H9 (cell line): ENCODE data around the gene HIPK2. TPM values are rescaled to one million over a fixed set of nuclear protein-coding genes. Genes with fewer than 3 reads are reported as not detected.
A peak's percentile ranks its signal among the peaks of the same experiment; 100 is the strongest.

ENCODE experiments used
- DNase-seq: peaks from one replicate; pipeline ENCODE4 v3.0.0-alpha.2; 2017
- H2AFZ ChIP-seq: one replicate; pipeline ENCODE4 v1.6.1; 2013; ENCODE audit warnings: mild to moderate bottlenecking, low read length, control low read depth, moderate library complexity
- H2AK5ac ChIP-seq: 2 replicates; pipeline ENCODE4 v1.6.1; 2013; ENCODE audit warnings: low read length, control low read depth, mixed read lengths; ENCODE audit not compliant: insufficient read length
- H2BK120ac ChIP-seq: one replicate; pipeline ENCODE4 v1.6.1; 2013; ENCODE audit warnings: low read depth, mild to moderate bottlenecking, low read length, control low read depth, inconsistent platforms; ENCODE audit not compliant: poor library complexity, severe bottlenecking
- H2BK12ac ChIP-seq: 2 replicates; pipeline ENCODE4 v1.6.1; 2013; ENCODE audit warnings: low read length, control low read depth, mixed read lengths, low read depth; ENCODE audit not compliant: insufficient read length
- H2BK15ac ChIP-seq: 2 replicates; pipeline ENCODE4 v1.6.1; 2013; ENCODE audit warnings: low read depth, low read length, control low read depth
- H2BK20ac ChIP-seq: one replicate; pipeline ENCODE4 v1.6.1; 2013; ENCODE audit warnings: low read depth, mild to moderate bottlenecking, low read length, control low read depth, inconsistent platforms; ENCODE audit not compliant: poor library complexity, severe bottlenecking
- H2BK5ac ChIP-seq: 2 replicates; pipeline ENCODE4 v1.6.1; 2013; ENCODE audit warnings: low read length, control low read depth, mixed read lengths; ENCODE audit not compliant: insufficient read length
- H3K14ac ChIP-seq: 2 replicates; pipeline ENCODE4 v1.6.1; 2013; ENCODE audit warnings: low read length, control low read depth; ENCODE audit not compliant: insufficient read depth
- H3K18ac ChIP-seq: 2 replicates; pipeline ENCODE4 v1.6.1; 2013; ENCODE audit warnings: low read depth, mild to moderate bottlenecking, mixed read lengths, low read length, control low read depth; ENCODE audit not compliant: insufficient read length
- H3K23ac ChIP-seq: 2 replicates; pipeline ENCODE4 v1.6.1; 2013; ENCODE audit warnings: low read length, control low read depth, mixed read lengths, low read depth; ENCODE audit not compliant: insufficient read length
- H3K23me2 ChIP-seq: 2 replicates; pipeline ENCODE4 v1.6.1; 2013; ENCODE audit warnings: low read depth, mild to moderate bottlenecking, mixed read lengths, low read length, control low read depth; ENCODE audit not compliant: insufficient read length, poor library complexity, severe bottlenecking
- H3K27ac ChIP-seq: 2 replicates; pipeline ENCODE4 v1.5.1; 2013; ENCODE audit warnings: low read length, control low read depth, mixed read lengths, low read depth; ENCODE audit not compliant: insufficient read length
- H3K27me3 ChIP-seq: 2 replicates; pipeline ENCODE4 v1.6.1; 2013; ENCODE audit warnings: low read length, control low read depth, inconsistent platforms; ENCODE audit not compliant: insufficient read depth
- H3K4ac ChIP-seq: 2 replicates; pipeline ENCODE4 v1.6.1; 2013; ENCODE audit warnings: low read depth, mild to moderate bottlenecking, control low read depth, inconsistent platforms, low read length, moderate library complexity
- H3K4me1 ChIP-seq: 2 replicates; pipeline ENCODE4 v1.6.1; 2013; ENCODE audit warnings: low read length, control low read depth, inconsistent platforms; ENCODE audit not compliant: insufficient read depth
- H3K4me2 ChIP-seq: 2 replicates; pipeline ENCODE4 v1.6.1; 2013; ENCODE audit warnings: low read length, control low read depth, mixed read lengths; ENCODE audit not compliant: insufficient read length, insufficient read depth
- H3K56ac ChIP-seq: 2 replicates; pipeline ENCODE4 v1.6.1; 2013; ENCODE audit warnings: low read depth, mild to moderate bottlenecking, mixed read lengths, low read length, control low read depth; ENCODE audit not compliant: insufficient read length
- H3K79me1 ChIP-seq: 2 replicates; pipeline ENCODE4 v1.6.1; 2013; ENCODE audit warnings: low read depth, mild to moderate bottlenecking, moderate library complexity, low read length, control low read depth, inconsistent platforms; ENCODE audit not compliant: insufficient read depth, poor library complexity, severe bottlenecking
- H3K79me2 ChIP-seq: 2 replicates; pipeline ENCODE4 v1.6.1; 2013; ENCODE audit warnings: low read length, control low read depth, inconsistent platforms; ENCODE audit not compliant: insufficient read depth
- H3K9ac ChIP-seq: 2 replicates; pipeline ENCODE4 v1.6.1; 2013; ENCODE audit warnings: low read length, control low read depth, mixed read lengths; ENCODE audit not compliant: insufficient read length; ENCODE audit errors: extremely low read depth
- H3K9me3 ChIP-seq: one replicate; pipeline ENCODE4 v1.6.1; 2013; ENCODE audit warnings: low read depth, low read length, inconsistent platforms; ENCODE audit not compliant: control insufficient read depth
- H3T11ph ChIP-seq: one replicate; pipeline ENCODE4 v1.6.1; 2013; ENCODE audit warnings: mild to moderate bottlenecking, low read length, control low read depth, inconsistent platforms
- H4K20me1 ChIP-seq: one replicate; pipeline ENCODE4 v1.6.1; 2013; ENCODE audit not compliant: control insufficient read depth, insufficient read length, insufficient read depth
- H4K5ac ChIP-seq: 2 replicates; pipeline ENCODE4 v1.6.1; 2013; ENCODE audit warnings: low read depth, mild to moderate bottlenecking, mixed read lengths, low read length, control low read depth; ENCODE audit not compliant: insufficient read length
- H4K8ac ChIP-seq: replicated peaks from 2 replicates; pipeline ENCODE4 v1.6.1; 2013; ENCODE audit warnings: low read length, control low read depth, mixed read lengths, low read depth; ENCODE audit not compliant: insufficient read length
- H4K91ac ChIP-seq: 2 replicates; pipeline ENCODE4 v1.6.1; 2013; ENCODE audit warnings: low read depth, mild to moderate bottlenecking, moderate library complexity, mixed read lengths, low read length, control low read depth; ENCODE audit not compliant: insufficient read length
- H3K27ac Mint-ChIP-seq, 3 experiments: 2 replicates in 2 of 3; 3 replicates in 1 of 3; pipeline ENCODE4 v1.8.0; 2020 to 2021; ENCODE audit warnings: mixed read lengths in 3 of 3, mild to moderate bottlenecking in 1 of 3, moderate library complexity in 1 of 3
- H3K27me3 Mint-ChIP-seq: 2 replicates; pipeline ENCODE4 v1.8.0; 2021; ENCODE audit warnings: low read depth, mild to moderate bottlenecking, moderate library complexity, mixed read lengths
- H3K36me3 Mint-ChIP-seq, 3 experiments: 2 replicates in 2 of 3; 3 replicates in 1 of 3; pipeline ENCODE4 v1.8.0; 2020 to 2021; ENCODE audit warnings: low read depth in 3 of 3, mixed read lengths in 3 of 3; ENCODE audit not compliant: insufficient read depth in 1 of 3
- H3K4me1 Mint-ChIP-seq, 2 experiments: 2 replicates each; pipeline ENCODE4 v1.8.0; 2020; ENCODE audit warnings: mixed read lengths in 2 of 2
- H3K4me3 Mint-ChIP-seq, 2 experiments: 2 replicates in 1 of 2; 3 replicates in 1 of 2; pipeline ENCODE4 v1.8.0; 2020 to 2021; ENCODE audit warnings: mild to moderate bottlenecking in 2 of 2, mixed read lengths in 2 of 2, moderate library complexity in 1 of 2
- H3K9me3 Mint-ChIP-seq, 2 experiments: 2 replicates in 1 of 2; 3 replicates in 1 of 2; pipeline ENCODE4 v1.8.0; 2020; ENCODE audit warnings: mild to moderate bottlenecking in 2 of 2, mixed read lengths in 2 of 2, moderate library complexity in 1 of 2
- WGBS: extraction: QIAGEN DNeasy Blood & Tissue Kit; methylation state at CpG from one replicate; pipeline ENCODE4 v1.1.7; 2013; ENCODE audit warnings: missing lambda C conversion rate, low lambda C conversion rate, mixed read lengths; ENCODE audit not compliant: insufficient read length; ENCODE audit errors: extremely low coverage; 5-methylcytosine and 5-hydroxymethylcytosine counted together
- total RNA-seq: library from RNA; stranded (reverse); gene quantifications from 2 replicates; pipeline ENCODE4 v1.2.1, GENCODE V29; 2021
- TF ChIP-seq, protein P1 (sequence below): fragments of 200-600 bp; sonication (generic); conservative IDR thresholded peaks from 3 replicates; pipeline ENCODE4 v1.8.0; 2021; ENCODE audit warnings: antibody characterized with exemption, mild to moderate bottlenecking

Gene HIPK2
- total RNA-seq, 1 experiment from 2014 or later: 21.9 TPM

DNA sequence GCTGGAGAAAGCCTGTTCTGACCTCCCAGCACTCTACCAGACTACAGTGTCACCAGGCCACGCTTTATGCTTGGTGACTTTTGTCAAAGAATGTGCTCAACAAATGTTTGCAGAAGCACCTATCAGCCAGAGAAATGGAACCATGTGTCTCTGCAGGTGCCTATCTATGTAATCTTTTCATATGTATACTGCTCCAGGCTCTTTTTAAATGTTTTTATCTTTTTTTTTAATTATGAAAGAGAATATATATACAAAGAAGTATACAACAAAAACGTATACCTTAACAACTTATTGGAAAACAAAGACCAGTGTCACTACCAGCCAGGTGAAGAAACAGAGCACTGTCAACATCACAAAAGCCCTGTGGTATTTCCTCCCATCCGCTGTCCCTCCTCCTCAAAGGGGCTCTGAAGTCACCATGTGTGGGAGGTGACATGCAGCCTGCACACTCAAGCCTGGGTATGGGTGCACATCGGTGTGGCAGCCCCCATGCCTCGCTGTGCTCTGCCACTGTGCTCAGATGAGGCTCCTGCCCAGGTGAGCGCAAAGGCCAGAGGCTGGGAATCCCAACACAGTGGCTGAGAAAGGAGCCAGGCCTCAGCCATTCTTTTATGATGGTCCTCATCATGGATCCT lies 133.7 kb downstream of the HIPK2 start:
- Histone ChIP-seq H3K56ac (no peak overlapping the region), H2BK120ac (no peak overlapping the region), H3K14ac (peak overlapping the region; percentile 49; the same call in 1 of the 2 replicates), H3K9ac (no peak overlapping the region), H3K27ac (no peak overlapping the region), H3K4me2 (no peak overlapping the region), H3K23me2 (no peaks in the 10 kb centered on the region), H3K79me2 (no peaks in the 10 kb centered on the region), H4K91ac (no peak overlapping the region), H3K27me3 (no peaks in the 10 kb centered on the region), H2BK12ac (no peak overlapping the region), H2AK5ac (no peak overlapping the region), H2BK5ac (no peak overlapping the region), H2BK15ac (no peak overlapping the region), H3K4ac (no peak overlapping the region), H2BK20ac (no peak overlapping the region), H3K79me1 (no peaks in the 10 kb centered on the region), H4K20me1 (no peaks in the 10 kb centered on the region), H4K8ac (no peak overlapping the region), H3T11ph (no peak overlapping the region), H2AFZ (no peak overlapping the region), H3K9me3 (no peaks in the 10 kb centered on the region), H3K18ac (no peak overlapping the region), H3K4me1 (no peaks in the 10 kb centered on the region), H4K5ac (no peak overlapping the region), H3K23ac (no peak overlapping the region)
- H3K4me3 Mint-ChIP-seq: no peak overlapping the region
- no peaks in the 10 kb centered on the region for H3K9me3 Mint-ChIP-seq
- no peaks in the 10 kb centered on the region for H3K36me3 Mint-ChIP-seq
- H3K4me1 Mint-ChIP-seq: peaks cover 26 to 28% of the 10 kb centered on the region in 2 experiments
- TF ChIP-seq, protein P1, sequence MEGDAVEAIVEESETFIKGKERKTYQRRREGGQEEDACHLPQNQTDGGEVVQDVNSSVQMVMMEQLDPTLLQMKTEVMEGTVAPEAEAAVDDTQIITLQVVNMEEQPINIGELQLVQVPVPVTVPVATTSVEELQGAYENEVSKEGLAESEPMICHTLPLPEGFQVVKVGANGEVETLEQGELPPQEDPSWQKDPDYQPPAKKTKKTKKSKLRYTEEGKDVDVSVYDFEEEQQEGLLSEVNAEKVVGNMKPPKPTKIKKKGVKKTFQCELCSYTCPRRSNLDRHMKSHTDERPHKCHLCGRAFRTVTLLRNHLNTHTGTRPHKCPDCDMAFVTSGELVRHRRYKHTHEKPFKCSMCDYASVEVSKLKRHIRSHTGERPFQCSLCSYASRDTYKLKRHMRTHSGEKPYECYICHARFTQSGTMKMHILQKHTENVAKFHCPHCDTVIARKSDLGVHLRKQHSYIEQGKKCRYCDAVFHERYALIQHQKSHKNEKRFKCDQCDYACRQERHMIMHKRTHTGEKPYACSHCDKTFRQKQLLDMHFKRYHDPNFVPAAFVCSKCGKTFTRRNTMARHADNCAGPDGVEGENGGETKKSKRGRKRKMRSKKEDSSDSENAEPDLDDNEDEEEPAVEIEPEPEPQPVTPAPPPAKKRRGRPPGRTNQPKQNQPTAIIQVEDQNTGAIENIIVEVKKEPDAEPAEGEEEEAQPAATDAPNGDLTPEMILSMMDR: no peak
- H3K27me3 Mint-ChIP-seq: no peaks in the 10 kb centered on the region
- H3K27ac Mint-ChIP-seq: no peak overlapping the region
- DNase-seq: no peak
- WGBS: no CpG with 5 or more reads among the region's 6 CpGs
